Measurements from ENCODE around the gene SYNJ1.

GRCh38 chr21:32728456-32728839 lies 635 bp upstream of the SYNJ1 start:
- TF ChIP-seq CTCF (IDR thresholded peaks at IDR 0.05; ENCODE audit: insufficient read depth, low read depth, low read length), result no peak
- TF ChIP-seq EZH2 (IDR thresholded peaks at IDR 0.05; ENCODE audit: insufficient read depth, low read length), result no peak

Data from astrocyte (in vitro differentiated cells and primary cell).